Measurements from ENCODE around the gene RARA. TPM values are rescaled to one million over a fixed set of nuclear protein-coding genes. Genes with fewer than 3 reads are reported as not detected.
A peak's percentile ranks its signal among the peaks of the same experiment; 100 is the strongest.

The RARA gene
- total RNA-seq, 2 donors from 2014 or later, result 22.7 to 27.6 TPM

DNA sequence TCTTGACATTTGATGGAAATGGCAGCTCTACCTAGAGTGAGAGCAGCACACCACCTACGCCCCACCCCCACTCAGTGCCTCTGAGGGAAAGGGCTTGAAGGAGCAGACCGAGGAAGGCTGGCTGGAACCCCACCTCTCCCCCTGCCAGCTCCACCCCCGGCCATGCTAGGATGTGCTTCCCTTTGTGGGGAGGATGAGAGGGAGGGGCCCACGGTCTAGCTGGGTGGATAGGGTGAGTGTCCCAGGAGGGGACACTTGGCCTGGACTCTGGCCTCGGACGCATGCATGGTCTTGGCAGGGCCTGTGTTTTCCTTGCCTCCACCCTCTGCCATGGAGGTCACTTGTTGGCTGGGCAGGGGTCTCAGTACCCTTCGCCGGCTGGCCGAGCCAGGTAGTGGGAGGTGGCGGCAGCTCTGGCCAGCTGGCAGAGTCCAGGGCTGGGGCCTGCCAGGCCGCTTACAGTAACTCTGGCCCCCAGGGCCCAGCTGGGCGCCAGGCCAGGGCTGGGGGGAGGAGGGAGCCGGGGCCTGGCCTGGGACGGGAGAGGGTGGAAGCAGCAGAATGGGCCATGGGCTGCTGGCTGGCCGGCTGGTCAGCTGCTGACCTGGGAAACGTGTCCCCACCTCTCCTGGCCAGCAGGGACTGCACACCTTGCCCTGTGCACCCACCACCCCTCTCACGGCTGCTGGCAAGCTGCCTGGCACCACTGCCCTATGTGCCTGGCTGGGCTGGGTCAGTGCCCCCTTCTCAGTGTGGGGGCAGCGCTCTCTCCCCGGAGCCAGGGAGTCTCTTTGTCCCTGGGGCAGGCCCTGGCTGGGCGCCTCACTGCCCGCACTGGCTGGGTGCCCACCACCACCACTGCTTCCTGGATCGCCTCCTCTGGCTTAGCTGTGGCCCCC is 23.0 kb downstream of the RARA start:
- H3K4me3 ChIP-seq (ENCODE audit: low read length), result no peak overlapping the region
- H3K9me3 Mint-ChIP-seq, result no peaks in the 10 kb centered on the region
- TF ChIP-seq, protein P1, sequence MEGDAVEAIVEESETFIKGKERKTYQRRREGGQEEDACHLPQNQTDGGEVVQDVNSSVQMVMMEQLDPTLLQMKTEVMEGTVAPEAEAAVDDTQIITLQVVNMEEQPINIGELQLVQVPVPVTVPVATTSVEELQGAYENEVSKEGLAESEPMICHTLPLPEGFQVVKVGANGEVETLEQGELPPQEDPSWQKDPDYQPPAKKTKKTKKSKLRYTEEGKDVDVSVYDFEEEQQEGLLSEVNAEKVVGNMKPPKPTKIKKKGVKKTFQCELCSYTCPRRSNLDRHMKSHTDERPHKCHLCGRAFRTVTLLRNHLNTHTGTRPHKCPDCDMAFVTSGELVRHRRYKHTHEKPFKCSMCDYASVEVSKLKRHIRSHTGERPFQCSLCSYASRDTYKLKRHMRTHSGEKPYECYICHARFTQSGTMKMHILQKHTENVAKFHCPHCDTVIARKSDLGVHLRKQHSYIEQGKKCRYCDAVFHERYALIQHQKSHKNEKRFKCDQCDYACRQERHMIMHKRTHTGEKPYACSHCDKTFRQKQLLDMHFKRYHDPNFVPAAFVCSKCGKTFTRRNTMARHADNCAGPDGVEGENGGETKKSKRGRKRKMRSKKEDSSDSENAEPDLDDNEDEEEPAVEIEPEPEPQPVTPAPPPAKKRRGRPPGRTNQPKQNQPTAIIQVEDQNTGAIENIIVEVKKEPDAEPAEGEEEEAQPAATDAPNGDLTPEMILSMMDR (conservative IDR thresholded peaks at IDR 0.05), result no peak
- H3K36me3 Mint-ChIP-seq (ENCODE audit: low read depth), result peaks cover 15% of the 10 kb centered on the region
- no peaks in the 10 kb centered on the region for H3K36me3 ChIP-seq (ENCODE audit: control insufficient read depth, insufficient read depth, low read length)
- H3K27me3 ChIP-seq (ENCODE audit: control insufficient read depth, insufficient read depth, low read length, poor library complexity, severe bottlenecking), result no peaks in the 10 kb centered on the region
- H3K4me1 ChIP-seq (ENCODE audit: control insufficient read depth, insufficient read depth, low read length), result peaks cover 10% of the 10 kb centered on the region
- 91 to 92% methylated on average over 7 to 21 of the region's 22 CpGs for WGBS, 2 experiments (ENCODE audit: insufficient coverage in 1 of 2, insufficient read length in 1 of 2)
- no peaks in the 10 kb centered on the region for H3K9me3 ChIP-seq (ENCODE audit: control insufficient read depth, low read length)
- no peak overlapping the region for H3K27ac ChIP-seq (ENCODE audit: low read depth, low read length)
- peaks cover 28% of the 10 kb centered on the region for H3K4me1 Mint-ChIP-seq
- peaks cover 5% of the 10 kb centered on the region for H3K27me3 Mint-ChIP-seq (ENCODE audit: insufficient read depth)
- H3K4me3 Mint-ChIP-seq, result no peak overlapping the region
- H3K27ac Mint-ChIP-seq, result no peak overlapping the region
- H3K9ac ChIP-seq (ENCODE audit: extremely low read depth, low read length, poor library complexity, severe bottlenecking), result no peak overlapping the region
- no peak for DNase-seq

DNA sequence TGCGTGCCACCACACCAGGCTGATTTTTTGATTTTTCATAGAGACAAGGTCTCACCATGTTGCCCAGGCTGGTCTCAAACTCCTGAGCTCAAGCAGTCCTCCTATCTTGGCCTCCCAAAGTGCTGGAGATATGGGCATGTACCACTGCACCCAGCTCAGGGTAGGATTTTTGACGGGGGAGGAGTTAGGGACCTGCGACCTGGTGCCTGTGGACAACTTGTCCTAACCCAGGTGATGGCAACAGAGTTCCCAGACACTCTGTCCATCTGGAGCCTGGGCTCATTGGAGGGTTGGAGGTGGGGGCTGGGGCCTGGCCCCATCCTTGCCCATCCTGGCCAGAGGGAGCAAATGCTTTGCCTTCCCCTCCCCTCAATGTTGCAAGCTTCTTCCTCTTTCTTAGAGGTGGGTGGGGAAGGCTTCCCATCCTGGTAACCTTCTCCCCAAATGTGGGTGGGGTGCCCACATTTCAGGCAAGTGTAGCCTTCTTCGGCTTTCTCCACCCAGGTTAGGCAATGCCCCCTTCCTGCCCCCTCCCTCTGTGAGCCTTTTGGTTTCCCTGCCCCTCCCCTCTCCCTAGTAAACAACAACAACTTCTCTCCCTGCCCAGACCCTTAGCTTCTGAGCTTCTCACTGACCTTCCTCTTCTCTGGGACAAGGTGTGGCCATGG is 24.9 kb downstream of the RARA start:
- no peak for DNase-seq

GRCh38 chr17:40335620-40336019 is 26.6 kb downstream of the RARA start:
- H3K9ac ChIP-seq (ENCODE audit: extremely low read depth, low read length, poor library complexity, severe bottlenecking), result no peak overlapping the region
- peaks cover 22% of the 10 kb centered on the region for H3K27me3 Mint-ChIP-seq (ENCODE audit: insufficient read depth)
- no peak for DNase-seq
- no peak overlapping the region for H3K27ac Mint-ChIP-seq
- H3K4me3 ChIP-seq (ENCODE audit: low read length), result no peak overlapping the region
- no peaks in the 10 kb centered on the region for H3K27me3 ChIP-seq (ENCODE audit: control insufficient read depth, insufficient read depth, low read length, poor library complexity, severe bottlenecking)
- no peaks in the 10 kb centered on the region for H3K9me3 ChIP-seq (ENCODE audit: control insufficient read depth, low read length)
- peaks cover 22% of the 10 kb centered on the region for H3K36me3 Mint-ChIP-seq (ENCODE audit: low read depth)
- WGBS, 2 experiments (ENCODE audit: insufficient coverage in 1 of 2, insufficient read length in 1 of 2), result 94 to 98% methylated on average over 7 to 8 of the region's 8 CpGs
- peaks cover 29% of the 10 kb centered on the region for H3K4me1 Mint-ChIP-seq
- TF ChIP-seq, protein P1 (conservative IDR thresholded peaks at IDR 0.05), result no peak
- no peaks in the 10 kb centered on the region for H3K36me3 ChIP-seq (ENCODE audit: control insufficient read depth, insufficient read depth, low read length)
- H3K4me3 Mint-ChIP-seq, result no peak overlapping the region
- peaks cover 7% of the 10 kb centered on the region for H3K4me1 ChIP-seq (ENCODE audit: control insufficient read depth, insufficient read depth, low read length)
- no peaks in the 10 kb centered on the region for H3K9me3 Mint-ChIP-seq
- H3K27ac ChIP-seq (ENCODE audit: low read depth, low read length), result no peak overlapping the region

More for the DNA sequence above, 24.9 kb downstream of the RARA start:
- no peaks in the 10 kb centered on the region for H3K9me3 ChIP-seq (ENCODE audit: control insufficient read depth, low read length)
- H3K27ac ChIP-seq (ENCODE audit: low read depth, low read length), result no peak overlapping the region
- H3K36me3 ChIP-seq (ENCODE audit: control insufficient read depth, insufficient read depth, low read length), result no peaks in the 10 kb centered on the region
- WGBS, 2 experiments (ENCODE audit: insufficient coverage in 1 of 2, insufficient read length in 1 of 2), result 89 to 100% methylated on average over 4 of the region's 4 CpGs
- Mint-ChIP-seq H3K4me1 (peaks cover 29% of the 10 kb centered on the region), H3K9me3 (no peaks in the 10 kb centered on the region), H3K4me3 (peak overlapping the region; percentile 38), H3K27ac (peak overlapping the region; percentile 87), H3K36me3 (ENCODE audit: low read depth) (peaks cover 16% of the 10 kb centered on the region), H3K27me3 (ENCODE audit: insufficient read depth) (peaks cover 10% of the 10 kb centered on the region)
- H3K27me3 ChIP-seq (ENCODE audit: control insufficient read depth, insufficient read depth, low read length, poor library complexity, severe bottlenecking), result no peaks in the 10 kb centered on the region
- H3K4me3 ChIP-seq (ENCODE audit: low read length), result no peak overlapping the region
- H3K4me1 ChIP-seq (ENCODE audit: control insufficient read depth, insufficient read depth, low read length), result peaks cover 7% of the 10 kb centered on the region
- H3K9ac ChIP-seq (ENCODE audit: extremely low read depth, low read length, poor library complexity, severe bottlenecking), result no peak overlapping the region
- TF ChIP-seq, protein P1 (conservative IDR thresholded peaks at IDR 0.05), result no peak
